Left kidney (tissue), 2 donors: Measurements from ENCODE around the gene BEGAIN. TPM values are rescaled to one million over a fixed set of nuclear protein-coding genes. Genes with fewer than 3 reads are reported as not detected.

ENCODE experiments used
- DNase-seq: peaks from one replicate; pipeline ENCODE4 v3.0.0-alpha.2; 2013
- polyA plus RNA-seq: library from polyadenylated mRNA; unstranded; fragments of 120-200 nt; gene quantifications from one replicate; pipeline ENCODE4 v1.2.1, GENCODE V29; 2013; ENCODE audit not compliant: insufficient read length

Gene BEGAIN
- polyA plus RNA-seq, 1 donor, result 2.2 TPM

DNA sequence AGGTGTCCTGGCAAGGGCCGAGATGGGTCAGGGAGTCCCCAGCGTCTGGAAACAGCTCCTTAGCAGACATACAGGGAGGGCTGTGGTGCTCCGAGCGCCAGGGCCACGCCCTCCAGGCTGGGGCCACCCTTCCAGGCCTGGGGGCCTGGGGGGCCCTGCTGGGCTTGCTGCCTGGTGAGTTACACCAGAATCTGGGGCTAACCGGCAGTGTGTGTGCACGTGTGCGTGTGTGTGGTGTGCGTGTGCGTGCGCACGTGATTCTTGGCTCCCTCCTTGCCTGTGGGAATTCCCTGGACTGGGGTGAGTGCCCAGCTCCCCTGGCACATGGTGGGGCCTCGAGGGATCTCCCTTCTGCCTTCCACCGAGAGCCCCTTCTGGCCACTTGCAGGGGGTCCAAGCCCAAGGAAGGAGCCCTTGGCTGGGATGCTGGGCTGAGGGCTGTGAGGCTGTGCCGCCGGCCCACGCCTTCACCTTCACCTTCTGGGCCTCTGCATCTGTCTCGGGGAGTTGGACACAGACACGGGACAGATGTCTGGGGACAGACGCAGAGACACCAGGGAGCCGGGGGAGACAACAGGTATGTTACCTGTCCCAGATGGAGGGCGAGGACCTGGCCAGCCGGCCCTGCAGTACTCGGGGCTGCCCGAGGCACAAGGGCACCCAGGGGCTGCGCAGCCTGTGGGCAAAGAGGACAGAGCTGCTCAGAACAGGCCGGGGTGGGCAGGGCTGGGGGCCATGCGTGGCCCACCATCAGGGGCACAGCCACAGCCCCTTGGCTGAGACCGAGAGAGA, 37.2 kb downstream of the BEGAIN start:
- DNase-seq, result no peak

DNA sequence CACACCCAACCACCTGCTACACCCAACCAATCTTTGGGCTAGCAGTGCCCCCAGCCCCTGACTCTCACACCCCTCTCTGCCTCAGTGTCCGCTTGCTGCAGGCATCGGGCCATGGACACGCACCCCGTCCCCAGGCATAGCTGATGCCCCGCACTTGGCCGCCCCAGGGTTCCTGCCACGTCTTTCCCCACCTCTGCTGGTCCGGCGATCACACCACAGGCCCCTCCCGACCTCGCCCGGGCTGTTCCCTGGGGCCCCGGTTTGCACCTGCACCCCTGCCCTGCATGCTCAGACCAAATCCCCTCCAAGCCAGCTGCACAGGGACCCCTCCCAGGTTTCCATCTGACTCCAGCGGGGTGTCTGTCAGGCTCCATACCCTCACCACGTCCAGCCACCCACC, 38.3 kb downstream of the BEGAIN start:
- no peak for DNase-seq

- no peak for DNase-seq
Measured at GRCh38 chr14:100548295-100548655, 38.9 kb downstream of the BEGAIN start.

DNA sequence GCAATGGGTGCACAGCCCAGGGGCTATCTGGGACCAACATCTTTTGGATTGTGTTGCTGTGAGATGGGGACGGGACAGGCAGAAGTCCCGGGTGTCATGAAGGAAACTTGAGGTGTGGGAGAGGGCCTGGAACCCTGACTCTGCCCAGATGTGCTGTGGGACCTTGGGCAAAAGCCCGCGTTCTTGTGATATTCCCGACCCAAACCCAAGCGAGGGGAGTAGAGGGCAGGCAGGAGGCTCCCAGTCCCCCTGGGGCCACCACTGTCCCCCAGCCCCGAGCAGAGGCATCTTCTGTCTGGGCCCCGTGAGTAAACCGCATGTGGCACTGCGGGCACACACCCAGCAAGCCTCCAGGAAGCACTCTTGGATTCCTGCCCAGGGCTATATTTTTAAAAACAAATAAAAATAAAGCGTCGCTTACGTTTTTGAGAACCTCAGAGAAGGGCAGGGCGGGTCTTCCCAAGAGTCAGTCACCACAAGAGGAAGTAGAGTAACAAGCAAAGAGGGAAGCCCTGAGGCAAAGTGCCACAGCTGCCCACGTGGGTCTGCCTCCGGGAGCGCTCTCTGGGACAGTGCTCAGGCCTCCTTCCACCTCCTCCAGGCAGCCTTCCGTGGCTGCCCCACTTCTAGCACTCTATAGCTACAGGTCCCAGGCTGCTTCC, 39.5 kb downstream of the BEGAIN start:
- DNase-seq, result no peak

GRCh38 chr14:100546051-100546443, 41.2 kb downstream of the BEGAIN start:
- DNase-seq, result no peak

DNA sequence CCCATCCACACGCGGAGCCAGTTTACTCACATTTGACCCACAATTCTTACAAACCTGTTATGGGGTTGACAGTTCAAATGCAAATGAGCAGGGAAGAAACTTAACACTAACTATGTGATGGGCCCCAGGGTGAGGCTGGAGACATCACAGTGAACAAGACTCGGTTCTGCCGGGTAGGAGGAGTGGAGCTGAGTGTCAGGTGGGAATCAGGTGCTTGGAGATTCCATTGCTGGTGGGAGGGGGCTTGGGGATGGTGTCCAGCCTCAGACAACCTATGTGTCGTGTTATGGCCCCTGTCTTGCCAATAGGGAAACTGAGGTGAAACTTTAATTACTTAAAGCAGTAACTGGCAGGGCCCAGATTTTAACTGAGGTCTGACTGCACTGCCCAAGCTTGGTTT, 41.9 kb downstream of the BEGAIN start:
- DNase-seq, result no peak

DNA sequence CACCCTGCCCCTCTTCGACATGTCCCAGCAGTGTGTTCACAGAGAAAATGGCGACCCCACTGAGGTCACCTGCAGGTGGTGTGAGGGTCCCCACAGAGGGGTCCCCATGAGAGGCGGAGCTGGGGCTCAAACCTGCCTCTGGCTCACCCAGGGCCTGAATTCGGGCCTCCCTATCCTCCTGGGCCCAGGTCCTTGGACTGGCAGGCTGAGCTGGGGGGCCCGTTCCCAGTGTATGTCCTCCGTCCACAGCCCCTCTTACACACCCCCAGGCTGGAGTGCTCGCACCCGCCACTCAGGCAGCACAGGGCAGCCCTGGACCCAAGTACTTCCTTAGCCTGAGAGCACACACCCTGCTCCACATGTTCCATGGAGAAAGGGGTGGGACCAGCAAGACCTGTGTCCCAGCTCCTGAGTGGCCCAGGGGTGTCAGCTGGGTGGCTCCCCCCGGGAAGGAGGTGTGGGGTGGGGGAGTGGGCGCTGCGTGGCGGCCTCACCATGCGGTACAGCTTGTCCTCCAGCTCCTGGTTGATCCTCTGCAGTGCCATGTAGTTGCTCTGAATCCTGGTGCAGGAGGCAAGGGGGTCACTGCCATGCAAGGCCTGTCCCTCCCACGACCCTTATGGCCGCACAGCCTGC, 42.6 kb downstream of the BEGAIN start:
- no peak for DNase-seq

DNA sequence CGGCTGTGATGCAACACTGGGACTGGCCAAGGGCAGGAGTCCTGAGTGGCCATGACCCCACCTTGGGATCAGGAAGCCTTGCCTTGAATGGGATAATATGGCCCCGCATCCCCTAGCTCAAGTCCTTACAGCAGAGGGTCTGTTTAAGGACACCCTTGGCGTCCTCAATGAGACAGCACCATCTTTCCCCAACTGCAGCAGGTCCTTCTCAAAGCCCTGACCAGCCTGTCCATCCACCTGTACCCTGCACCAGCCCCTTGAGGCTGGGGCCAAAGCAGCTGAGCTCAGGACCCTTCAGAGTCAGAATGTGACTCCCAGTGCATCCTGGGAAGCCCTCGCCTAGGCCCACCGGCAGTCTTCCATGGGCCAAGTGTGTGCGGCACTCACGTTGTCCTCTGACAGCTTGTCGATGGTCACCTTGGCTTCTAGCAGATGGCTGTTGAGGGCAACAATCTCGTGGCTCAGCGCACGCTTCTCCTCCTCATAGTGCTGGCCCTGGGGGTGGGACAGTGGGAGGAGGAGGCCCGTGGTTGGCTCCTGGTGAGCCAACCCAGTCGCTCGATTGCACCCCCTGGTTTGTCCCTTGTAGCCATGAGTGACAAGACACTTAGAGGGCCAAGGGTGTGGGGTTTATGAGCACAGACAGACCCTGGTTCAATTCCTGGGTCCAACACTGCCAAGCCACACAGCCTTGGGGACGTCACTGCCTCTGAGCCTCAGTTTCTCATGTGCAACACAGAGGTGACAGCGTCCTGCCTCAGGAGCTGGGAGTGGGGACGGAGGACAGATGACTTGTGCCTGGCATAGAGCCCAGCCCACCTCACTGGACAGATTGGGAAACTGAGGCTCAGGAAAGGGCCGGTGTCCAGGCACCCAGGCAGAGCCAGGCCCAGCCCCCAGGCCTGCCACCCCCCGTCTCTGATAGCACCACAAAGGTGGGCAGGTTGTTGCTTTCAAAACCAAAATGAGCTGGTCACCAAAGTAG, 43.5 kb downstream of the BEGAIN start:
- DNase-seq, result no peak

DNA sequence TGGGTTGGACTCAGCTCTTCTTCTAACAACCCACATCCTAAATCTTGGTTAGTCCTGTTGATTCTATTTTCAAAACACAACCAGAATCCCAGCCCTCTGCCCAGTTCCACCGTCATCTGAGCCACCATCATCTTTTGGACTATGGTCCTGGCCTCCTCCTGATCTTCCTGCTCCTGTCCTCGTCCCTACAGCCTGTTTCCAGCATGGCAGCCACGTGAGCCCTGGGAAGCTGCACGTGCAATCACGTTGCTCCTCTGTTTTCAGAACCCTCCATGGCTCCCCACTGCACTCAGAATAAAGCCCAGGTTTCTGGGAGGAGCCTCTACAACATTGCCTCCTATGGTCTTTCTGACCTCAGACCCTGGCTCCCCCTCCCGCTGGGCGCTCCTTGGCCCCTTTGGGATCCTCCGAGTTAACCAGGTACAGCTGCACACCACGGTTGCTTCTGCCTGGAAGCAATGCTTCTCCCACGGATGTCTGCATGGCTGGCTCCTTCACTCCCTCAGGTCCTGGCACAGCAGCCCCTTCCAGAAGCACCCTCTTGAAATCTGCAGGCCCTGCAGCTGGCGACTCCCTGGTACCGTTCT, 44.5 kb downstream of the BEGAIN start:
- no peak for DNase-seq

DNA sequence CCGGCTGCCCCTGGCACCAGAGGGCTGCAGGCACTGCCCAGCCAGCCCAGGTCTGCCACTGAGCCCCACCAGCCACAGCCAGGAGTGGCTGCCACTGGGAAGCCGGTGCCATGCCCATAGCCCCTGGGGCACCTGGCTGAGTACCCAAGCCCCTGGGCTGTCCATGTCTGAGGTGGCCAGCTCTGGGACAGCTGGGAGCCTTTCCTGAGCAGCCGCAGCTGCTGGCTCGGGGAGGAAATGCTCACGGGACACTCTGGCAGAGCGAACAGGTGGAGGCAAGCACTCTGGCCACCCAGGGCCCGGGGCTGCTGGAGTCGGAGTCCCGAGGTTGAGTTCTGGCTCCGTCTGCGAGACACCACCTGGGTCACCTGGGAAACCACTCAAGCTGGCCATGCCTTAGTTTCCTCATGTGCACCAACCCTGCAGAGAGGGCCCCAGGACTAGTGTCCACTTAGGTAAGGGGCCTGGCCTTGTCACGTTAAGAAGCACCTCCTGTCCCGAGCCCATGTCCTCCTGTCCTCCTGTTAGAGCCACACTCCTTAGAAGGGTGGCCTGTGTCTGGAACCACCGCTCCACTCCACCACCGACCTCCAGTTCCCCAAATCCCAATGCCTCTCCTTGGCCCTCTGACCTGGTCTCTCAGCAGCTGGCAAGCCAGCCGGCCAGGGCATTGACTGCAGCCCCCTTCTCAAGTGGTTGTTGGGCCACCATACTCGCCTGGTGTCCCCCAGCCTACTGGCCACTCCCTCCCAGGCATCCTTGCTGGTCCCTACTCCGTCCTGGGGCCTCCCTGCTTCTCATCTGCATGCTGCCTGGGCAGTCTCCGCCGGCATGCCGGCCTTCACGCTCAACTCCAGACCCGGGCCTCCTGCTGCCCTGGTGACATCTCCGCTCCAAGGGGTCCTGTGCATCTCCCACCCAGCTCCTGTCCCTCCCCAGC, 45.3 kb downstream of the BEGAIN start:
- DNase-seq, result no peak

DNA sequence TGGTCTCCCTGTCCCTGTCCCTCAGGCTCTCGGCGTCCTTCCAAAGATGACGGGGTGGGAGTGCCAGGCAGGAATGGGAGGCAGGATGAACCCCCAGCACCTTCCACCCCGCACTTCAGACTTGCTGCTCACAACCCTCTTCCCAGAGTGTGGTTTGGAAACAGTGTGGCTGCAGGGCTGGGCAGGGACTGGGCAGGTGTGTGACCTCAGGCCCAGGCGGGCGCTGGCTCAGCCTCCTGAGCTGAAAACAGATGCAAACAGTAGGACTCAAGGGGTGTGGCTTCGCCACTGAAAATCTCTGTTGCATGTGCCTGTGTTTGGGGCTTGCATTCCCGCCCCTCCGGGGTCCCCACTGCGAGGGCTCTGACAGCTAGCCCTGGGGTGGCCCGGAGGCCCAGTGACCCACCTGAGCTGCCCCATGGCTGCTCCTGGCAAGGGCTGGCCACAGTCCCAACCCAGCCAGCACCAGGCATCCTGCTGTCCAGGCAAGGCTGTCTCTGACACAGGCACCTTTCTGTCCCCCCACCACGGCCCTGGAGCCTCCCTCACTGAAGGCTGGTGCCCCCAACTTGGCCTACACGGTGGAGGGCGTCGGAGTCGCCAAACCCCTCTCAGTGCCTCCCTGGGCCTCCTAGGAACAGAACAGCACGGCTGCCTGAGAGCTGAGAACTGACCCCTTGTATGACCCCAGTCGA, 46.1 kb downstream of the BEGAIN start:
- no peak for DNase-seq

GRCh38 chr14:100540141-100540925, 46.9 kb downstream of the BEGAIN start:
- no peak for DNase-seq

DNA sequence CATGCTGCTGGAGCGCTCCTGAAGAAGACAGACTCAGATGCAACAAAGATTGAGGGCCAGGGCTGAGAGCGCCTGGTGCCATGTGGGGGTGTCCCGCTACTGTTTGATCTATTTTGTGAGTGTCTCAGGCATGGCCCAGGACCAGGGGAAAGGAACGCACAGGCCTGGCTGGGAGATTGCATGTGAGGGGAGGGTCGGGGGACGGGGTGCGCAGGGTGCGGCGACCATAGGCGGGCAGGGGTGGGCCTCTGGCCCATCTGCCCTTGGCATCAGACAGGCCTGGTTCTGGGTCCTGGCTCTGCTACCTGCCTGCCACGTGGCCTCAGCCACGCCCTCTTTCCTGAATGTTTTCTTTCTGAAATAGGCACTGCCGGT, 47.5 kb downstream of the BEGAIN start:
- no peak for DNase-seq

DNA sequence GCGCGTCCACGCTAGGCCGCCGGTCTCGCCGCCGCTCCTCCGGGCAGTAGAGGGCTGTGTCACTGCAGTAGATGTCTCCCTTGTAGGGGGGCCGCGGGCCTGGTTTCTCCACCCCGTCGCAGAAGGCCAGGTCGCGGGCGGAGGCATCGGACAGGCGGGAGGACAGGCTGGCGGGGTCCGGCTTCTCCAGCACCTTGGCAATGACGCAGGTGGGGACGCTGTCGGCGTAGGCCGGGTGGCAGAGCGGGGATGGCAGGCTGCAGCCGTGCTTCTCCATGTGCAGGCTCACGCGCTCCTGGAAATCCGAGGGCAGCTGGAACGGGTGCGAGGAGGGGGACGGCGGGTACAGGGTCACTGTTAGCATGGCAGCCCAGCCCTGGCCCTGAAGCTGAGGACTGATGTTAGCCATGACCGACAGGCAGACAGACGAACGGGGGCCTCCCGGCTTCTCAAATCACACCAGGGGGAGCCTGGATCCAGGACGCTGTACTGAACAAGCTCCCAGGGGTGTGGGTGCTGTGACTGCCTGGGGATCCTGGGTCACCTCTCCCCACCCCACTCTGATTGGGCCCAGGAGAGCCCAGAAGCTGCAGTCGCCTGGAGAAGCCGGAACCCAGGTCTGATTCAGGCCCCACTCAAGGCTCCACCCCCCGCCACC, 48.1 kb downstream of the BEGAIN start:
- no peak for DNase-seq

GRCh38 chr14:100538351-100539002, 48.7 kb downstream of the BEGAIN start:
- no peak for DNase-seq

DNA sequence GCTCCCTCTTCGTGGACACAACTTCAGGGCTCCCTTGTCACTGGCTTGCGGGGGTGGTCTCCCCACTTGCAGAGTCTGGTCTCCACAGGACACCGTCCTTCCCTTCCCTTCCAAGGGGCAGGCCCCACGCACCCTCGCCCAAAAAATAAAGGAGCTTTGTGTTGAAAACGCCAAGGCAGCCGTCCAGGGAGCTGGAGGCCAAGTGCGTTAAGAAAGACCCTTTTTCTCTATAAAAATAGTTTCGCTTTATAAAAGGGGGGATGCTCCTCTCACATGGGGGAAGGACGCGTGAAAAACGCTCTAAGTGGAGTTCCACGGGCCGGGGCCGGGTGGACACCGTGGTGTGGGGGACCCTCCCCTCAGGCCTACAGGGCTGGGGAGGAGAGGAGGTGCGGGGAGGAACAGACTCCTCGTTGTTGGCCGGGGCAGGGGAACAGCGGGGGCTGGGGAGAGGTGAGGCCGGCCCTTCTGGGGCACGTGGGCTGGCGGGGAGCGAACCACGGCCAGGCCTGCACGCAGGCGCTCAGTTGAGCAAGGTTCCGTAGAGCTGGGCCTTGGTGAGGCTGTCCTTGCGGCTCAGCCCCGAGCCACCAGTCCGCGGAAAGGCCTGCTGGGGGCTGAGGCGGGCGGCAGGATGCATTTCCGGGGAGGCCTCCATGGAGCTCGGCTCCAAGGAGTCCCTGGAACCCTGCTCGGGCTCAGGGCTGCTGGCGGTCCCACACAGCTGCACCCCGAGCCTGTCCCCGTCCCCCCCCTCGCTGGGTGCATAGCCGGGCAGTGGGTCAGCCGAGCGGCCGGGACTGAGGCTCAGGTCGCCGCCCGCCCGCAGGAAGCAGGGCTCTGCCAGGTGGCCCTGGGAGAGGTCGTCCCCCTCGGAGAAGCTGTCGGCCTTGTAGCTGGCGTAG, 49.5 kb downstream of the BEGAIN start:
- no peak for DNase-seq
